HepG2 (cell line): Measurements from ENCODE around the gene COMT. TPM values are rescaled to one million over a fixed set of nuclear protein-coding genes. Genes with fewer than 3 reads are reported as not detected.

ENCODE experiments used
- ESRRA ChIP-seq: sonication (generic); formaldehyde crosslinking; IDR thresholded peaks from 2 replicates; pipeline ENCODE4 v1.5.1; 2020; ENCODE audit warnings: mild to moderate bottlenecking, low read depth, missing genetic modification reagents
- EZH2 ChIP-seq: conservative IDR thresholded peaks from 2 replicates; pipeline ENCODE4 v1.6.1; 2012; ENCODE audit warnings: mild to moderate bottlenecking, low read depth, low read length, moderate library complexity
- HMGA1 ChIP-seq: sonication (generic); formaldehyde crosslinking; conservative IDR thresholded peaks from 2 replicates; pipeline ENCODE4 v1.4.0; 2020; ENCODE audit warnings: missing genetic modification reagents
- HNRNPL ChIP-seq: fragments of 200-400 bp; formaldehyde crosslinking; IDR thresholded peaks from 2 replicates; pipeline ENCODE4 v1.6.1; 2017; ENCODE audit warnings: mild to moderate bottlenecking, low read depth, low read length
- IRX3 ChIP-seq: sonication (generic); formaldehyde crosslinking; IDR thresholded peaks from 2 replicates; pipeline ENCODE4 v1.8.1; 2023; ENCODE audit warnings: mild to moderate bottlenecking, low read depth, missing genetic modification reagents, borderline replicate concordance
- KAT8 ChIP-seq: IDR thresholded peaks from 2 replicates; pipeline ENCODE4 v1.6.1; 2016; ENCODE audit warnings: missing genetic modification reagents, missing compliant biosample characterization
- LCORL ChIP-seq, 2 experiments: fragments of 450-650 bp in 1 of 2; sonication (generic) in 1 of 2; formaldehyde crosslinking in 1 of 2; IDR thresholded peaks; 2 replicates each; pipeline versions ENCODE4 v1.5.0 to v1.6.1; 2017 to 2020; ENCODE audit warnings: antibody characterized with exemption in 1 of 2, missing genetic modification reagents in 1 of 2
- MIXL1 ChIP-seq: IDR thresholded peaks from 2 replicates; pipeline ENCODE4 v1.6.1; 2016
- NCOA5 ChIP-seq: sonication (generic); formaldehyde crosslinking; IDR thresholded peaks from 2 replicates; pipeline ENCODE4 v1.4.0; 2020; ENCODE audit warnings: missing genetic modification reagents
- NR2F2 ChIP-seq: IDR thresholded peaks from 2 replicates; pipeline ENCODE4 v1.6.1; 2012; ENCODE audit warnings: low read depth, inconsistent platforms, borderline replicate concordance
- ONECUT2 ChIP-seq: sonication (generic); formaldehyde crosslinking; IDR thresholded peaks from 2 replicates; pipeline ENCODE4 v1.4.0; 2020; ENCODE audit warnings: missing genetic modification reagents
- RAD51 ChIP-seq: fragments of 450-650 bp; IDR thresholded peaks from 2 replicates; pipeline ENCODE4 v1.6.1; 2016; ENCODE audit warnings: borderline replicate concordance
- RBM22 ChIP-seq: fragments of 200-400 bp; formaldehyde crosslinking; optimal IDR thresholded peaks from 2 replicates; pipeline ENCODE3; 2017; ENCODE audit warnings: mild to moderate bottlenecking, low read length, moderate library complexity
- RFXAP ChIP-seq: sonication (generic); formaldehyde crosslinking; IDR thresholded peaks from 2 replicates; pipeline ENCODE4 v1.4.0; 2020; ENCODE audit warnings: missing genetic modification reagents, borderline replicate concordance
- RXRB ChIP-seq: IDR thresholded peaks from 2 replicates; pipeline ENCODE4 v1.6.1; 2016; ENCODE audit warnings: borderline replicate concordance, missing genetic modification reagents, missing compliant biosample characterization
- SATB2 ChIP-seq: sonication (generic); formaldehyde crosslinking; IDR thresholded peaks from 2 replicates; pipeline ENCODE4 v1.5.0; 2020; ENCODE audit warnings: missing genetic modification reagents
- STAG1 ChIP-seq: sonication (generic); formaldehyde crosslinking; IDR thresholded peaks from 2 replicates; pipeline ENCODE4 v1.4.0; 2020; ENCODE audit warnings: missing genetic modification reagents
- TBX2 ChIP-seq: sonication (generic); formaldehyde crosslinking; IDR thresholded peaks from 2 replicates; pipeline ENCODE4 v1.5.0; 2020; ENCODE audit warnings: missing genetic modification reagents, mild to moderate bottlenecking, borderline replicate concordance
- ZFP36L1 ChIP-seq: sonication (generic); formaldehyde crosslinking; IDR thresholded peaks from 2 replicates; pipeline ENCODE4 v1.8.0; 2022; ENCODE audit warnings: mild to moderate bottlenecking, missing genetic modification reagents, moderate library complexity
- ZIK1 ChIP-seq: sonication (generic); formaldehyde crosslinking; IDR thresholded peaks from 2 replicates; pipeline ENCODE4 v1.5.0; 2020; ENCODE audit warnings: mild to moderate bottlenecking, low read depth, missing genetic modification reagents, borderline replicate concordance
- ZNF552 ChIP-seq: sonication (generic); formaldehyde crosslinking; IDR thresholded peaks from 2 replicates; pipeline ENCODE4 v1.9.0; 2022; ENCODE audit warnings: missing genetic modification reagents, mild to moderate bottlenecking, borderline replicate concordance
- ZNF605 ChIP-seq: sonication (generic); formaldehyde crosslinking; IDR thresholded peaks from 2 replicates; pipeline ENCODE4 v1.8.0; 2022; ENCODE audit warnings: mild to moderate bottlenecking, missing genetic modification reagents
- ZNF839 ChIP-seq: sonication (generic); formaldehyde crosslinking; IDR thresholded peaks from 2 replicates; pipeline ENCODE4 v1.4.0; 2020; ENCODE audit warnings: missing genetic modification reagents, mild to moderate bottlenecking, borderline replicate concordance
- polyA plus RNA-seq, 8 experiments: library from polyadenylated mRNA; depleted of rRNA in 3 of 8; stranded (reverse) in 7 of 8; unstranded in 1 of 8; fragments of >200 nt; fragmentation: Illumina TruSeq in 4 of 8; extraction: Trizol in 4 of 8; gene quantifications; 2 replicates each; pipeline versions ENCODE4 v1.2.1 to v1.2.3, GENCODE V29; 2011 to 2016; ENCODE audit warnings: low read depth in 4 of 8, missing spikeins in 1 of 8, mixed read lengths in 1 of 8; ENCODE audit not compliant: insufficient read depth in 1 of 8
- total RNA-seq, 5 experiments: library from RNA; depleted of rRNA; stranded (reverse); fragments of >200 nt; fragmentation: Illumina TruSeq; extraction: Trizol; gene quantifications; 2 replicates each; pipeline ENCODE4 v1.2.3, GENCODE V29; 2016; ENCODE audit warnings: low read depth in 1 of 5
- TF ChIP-seq, protein P1 (sequence below): sonication (generic); formaldehyde crosslinking; IDR thresholded peaks from 2 replicates; pipeline ENCODE4 v1.8.1; 2023; ENCODE audit warnings: missing genetic modification reagents, mild to moderate bottlenecking, borderline replicate concordance
- TF ChIP-seq, protein P2 (sequence below): sonication (generic); formaldehyde crosslinking; IDR thresholded peaks from 2 replicates; pipeline ENCODE4 v1.5.0; 2020; ENCODE audit warnings: mild to moderate bottlenecking, missing genetic modification reagents
- TF ChIP-seq, protein P3 (sequence below): sonication (generic); formaldehyde crosslinking; IDR thresholded peaks from 2 replicates; pipeline ENCODE4 v1.8.1; 2023; ENCODE audit warnings: mild to moderate bottlenecking, missing genetic modification reagents

The COMT gene
- total and polyA plus RNA-seq, 2 of the 13 experiments (the other 11 are each of a cell fraction or from before 2014, with no cell fraction given) = 156 to 162 TPM

DNA sequence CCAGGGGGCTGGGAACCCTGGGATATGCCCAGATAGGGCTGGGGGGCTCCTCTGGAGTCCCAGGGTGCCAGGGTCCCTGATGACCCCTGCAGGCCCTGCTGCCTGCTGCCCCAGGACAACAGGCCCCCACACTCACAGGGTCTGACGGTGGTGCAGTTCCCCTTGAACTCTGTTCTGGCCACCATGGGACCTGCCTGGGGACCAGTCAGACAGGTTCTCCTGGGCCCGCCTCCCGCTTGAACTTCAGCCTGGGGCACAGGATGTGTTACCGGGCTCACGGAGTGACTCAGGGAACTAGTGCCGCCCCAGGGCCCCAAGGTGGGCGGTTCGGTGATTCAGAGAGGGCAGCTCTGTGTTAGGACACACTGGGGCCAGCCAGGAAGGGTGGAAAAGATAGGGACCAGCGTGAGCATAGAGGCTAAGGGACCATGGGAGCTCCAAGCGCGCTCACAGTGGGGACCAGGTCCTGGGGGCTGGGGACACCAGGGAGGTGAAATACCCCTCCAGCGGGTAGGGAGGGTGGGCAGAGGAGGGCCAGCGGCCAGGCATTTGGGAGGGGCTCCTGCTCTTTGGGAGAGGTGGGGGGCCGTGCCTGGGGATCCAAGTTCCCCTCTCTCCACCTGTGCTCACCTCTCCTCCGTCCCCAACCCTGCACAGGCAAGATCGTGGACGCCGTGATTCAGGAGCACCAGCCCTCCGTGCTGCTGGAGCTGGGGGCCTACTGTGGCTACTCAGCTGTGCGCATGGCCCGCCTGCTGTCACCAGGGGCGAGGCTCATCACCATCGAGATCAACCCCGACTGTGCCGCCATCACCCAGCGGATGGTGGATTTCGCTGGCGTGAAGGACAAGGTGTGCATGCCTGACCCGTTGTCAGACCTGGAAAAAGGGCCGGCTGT, 21.6 kb downstream of the COMT start (continued):
- TF ChIP-seq RBM22 = no peak
- no peak; the same call in 1 of the 2 replicates for TF ChIP-seq ZIK1 (CRISPR knock-in tag)
- TF ChIP-seq RAD51 = no peak
- TF ChIP-seq, protein P1, sequence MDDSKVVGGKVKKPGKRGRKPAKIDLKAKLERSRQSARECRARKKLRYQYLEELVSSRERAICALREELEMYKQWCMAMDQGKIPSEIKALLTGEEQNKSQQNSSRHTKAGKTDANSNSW = no peak; the same call in 1 of the 2 replicates
- 0 out of 2 replicates have a peak, but pooled peaks have one; percentile 72 for TF ChIP-seq ZFP36L1 (CRISPR knock-in tag)
- peak; percentile 16; the same call in 1 of the 2 replicates for TF ChIP-seq STAG1
- 0 out of 2 replicates have a peak, but pooled peaks have one; percentile 5 for TF ChIP-seq TBX2
- no peak for TF ChIP-seq NCOA5 (CRISPR knock-in tag)
- no peak for TF ChIP-seq IRX3 (CRISPR knock-in tag)
- TF ChIP-seq HMGA1 = no peak
- peak; percentile 91 for TF ChIP-seq HNRNPL
- peak; percentile 43; the same call in 1 of the 2 replicates for TF ChIP-seq KAT8
- TF ChIP-seq ZNF552 = no peak
- TF ChIP-seq MIXL1 (CRISPR knock-in tag) = 0 out of 2 replicates have a peak, but pooled peaks have one; percentile 31
- TF ChIP-seq EZH2 = no peak
- TF ChIP-seq ESRRA (CRISPR knock-in tag) = peak; percentile 63; the same call in 1 of the 2 replicates
- no peak for TF ChIP-seq LCORL (IDR thresholded peaks at IDR 0.05)
- peak; percentile 91 for TF ChIP-seq LCORL (CRISPR knock-in tag; IDR thresholded peaks at IDR 0.05)
- TF ChIP-seq ZNF839 (CRISPR knock-in tag) = no peak
- TF ChIP-seq RXRB (CRISPR knock-in tag) = peak; percentile 80; the same call in 1 of the 2 replicates
- TF ChIP-seq SATB2 (CRISPR knock-in tag) = no peak
- peak; percentile 9; the same call in 1 of the 2 replicates for TF ChIP-seq ZNF605
- TF ChIP-seq NR2F2 = peak; percentile 44; the same call in 1 of the 2 replicates
- TF ChIP-seq, protein P2, sequence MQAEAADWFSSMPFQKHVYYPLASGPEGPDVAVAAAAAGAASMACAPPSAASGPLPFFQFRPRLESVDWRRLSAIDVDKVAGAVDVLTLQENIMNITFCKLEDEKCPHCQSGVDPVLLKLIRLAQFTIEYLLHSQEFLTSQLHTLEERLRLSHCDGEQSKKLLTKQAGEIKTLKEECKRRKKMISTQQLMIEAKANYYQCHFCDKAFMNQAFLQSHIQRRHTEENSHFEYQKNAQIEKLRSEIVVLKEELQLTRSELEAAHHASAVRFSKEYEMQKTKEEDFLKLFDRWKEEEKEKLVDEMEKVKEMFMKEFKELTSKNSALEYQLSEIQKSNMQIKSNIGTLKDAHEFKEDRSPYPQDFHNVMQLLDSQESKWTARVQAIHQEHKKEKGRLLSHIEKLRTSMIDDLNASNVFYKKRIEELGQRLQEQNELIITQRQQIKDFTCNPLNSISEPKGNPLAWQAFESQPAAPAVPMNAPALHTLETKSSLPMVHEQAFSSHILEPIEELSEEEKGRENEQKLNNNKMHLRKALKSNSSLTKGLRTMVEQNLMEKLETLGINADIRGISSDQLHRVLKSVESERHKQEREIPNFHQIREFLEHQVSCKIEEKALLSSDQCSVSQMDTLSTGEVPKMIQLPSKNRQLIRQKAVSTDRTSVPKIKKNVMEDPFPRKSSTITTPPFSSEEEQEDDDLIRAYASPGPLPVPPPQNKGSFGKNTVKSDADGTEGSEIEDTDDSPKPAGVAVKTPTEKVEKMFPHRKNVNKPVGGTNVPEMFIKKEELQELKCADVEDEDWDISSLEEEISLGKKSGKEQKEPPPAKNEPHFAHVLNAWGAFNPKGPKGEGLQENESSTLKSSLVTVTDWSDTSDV (CRISPR knock-in tag) = no peak
- TF ChIP-seq, protein P3, sequence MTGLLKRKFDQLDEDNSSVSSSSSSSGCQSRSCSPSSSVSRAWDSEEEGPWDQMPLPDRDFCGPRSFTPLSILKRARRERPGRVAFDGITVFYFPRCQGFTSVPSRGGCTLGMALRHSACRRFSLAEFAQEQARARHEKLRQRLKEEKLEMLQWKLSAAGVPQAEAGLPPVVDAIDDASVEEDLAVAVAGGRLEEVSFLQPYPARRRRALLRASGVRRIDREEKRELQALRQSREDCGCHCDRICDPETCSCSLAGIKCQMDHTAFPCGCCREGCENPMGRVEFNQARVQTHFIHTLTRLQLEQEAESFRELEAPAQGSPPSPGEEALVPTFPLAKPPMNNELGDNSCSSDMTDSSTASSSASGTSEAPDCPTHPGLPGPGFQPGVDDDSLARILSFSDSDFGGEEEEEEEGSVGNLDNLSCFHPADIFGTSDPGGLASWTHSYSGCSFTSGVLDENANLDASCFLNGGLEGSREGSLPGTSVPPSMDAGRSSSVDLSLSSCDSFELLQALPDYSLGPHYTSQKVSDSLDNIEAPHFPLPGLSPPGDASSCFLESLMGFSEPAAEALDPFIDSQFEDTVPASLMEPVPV (CRISPR knock-in tag) = no peak
- TF ChIP-seq RFXAP (CRISPR knock-in tag) = no peak
- no peak for TF ChIP-seq ONECUT2 (CRISPR knock-in tag)
